HepG2 (cell line): ENCODE data around the gene SLC26A5. TPM values are rescaled to one million over a fixed set of nuclear protein-coding genes. Genes with fewer than 3 reads are reported as not detected.

Experiments
- ATF4 ChIP-seq, 2 experiments: fragments of 450-650 bp in 1 of 2; sonication (generic) in 1 of 2; formaldehyde crosslinking; IDR thresholded peaks; 2 replicates each; pipeline versions ENCODE4 v1.5.0 to v1.8.0; 2020 to 2022; ENCODE audit warnings: mild to moderate bottlenecking in 1 of 2, missing genetic modification reagents in 1 of 2
- DNMT3B ChIP-seq: conservative IDR thresholded peaks from 2 replicates; pipeline ENCODE4 v1.6.1; 2016; ENCODE audit warnings: missing biosample characterization, control low read depth
- MIXL1 ChIP-seq: IDR thresholded peaks from 2 replicates; pipeline ENCODE4 v1.6.1; 2016
- SOX13 ChIP-seq, 3 experiments: fragments of 450-650 bp in 1 of 3; sonication (generic) in 1 of 3; formaldehyde crosslinking in 1 of 3; IDR thresholded peaks in 2 of 3; conservative IDR thresholded peaks in 1 of 3; 2 replicates each; pipeline versions ENCODE4 v1.5.0 to v1.6.1; 2016 to 2020; ENCODE audit warnings: antibody characterized with exemption in 1 of 3, mild to moderate bottlenecking in 1 of 3, missing compliant biosample characterization in 1 of 3, missing genetic modification reagents in 1 of 3, moderate library complexity in 1 of 3
- TBX2 ChIP-seq: sonication (generic); formaldehyde crosslinking; IDR thresholded peaks from 2 replicates; pipeline ENCODE4 v1.5.0; 2020; ENCODE audit warnings: missing genetic modification reagents, mild to moderate bottlenecking, borderline replicate concordance
- WIZ ChIP-seq: sonication (generic); formaldehyde crosslinking; IDR thresholded peaks from 2 replicates; pipeline ENCODE4 v1.5.1; 2020; ENCODE audit warnings: mild to moderate bottlenecking, missing genetic modification reagents
- ZNF234 ChIP-seq: sonication (generic); formaldehyde crosslinking; conservative IDR thresholded peaks from 2 replicates; pipeline ENCODE4 v1.5.1; 2020; ENCODE audit warnings: mild to moderate bottlenecking, missing genetic modification reagents
- ZNF549 ChIP-seq: sonication (generic); formaldehyde crosslinking; IDR thresholded peaks from 2 replicates; pipeline ENCODE4 v1.5.0; 2020; ENCODE audit warnings: missing genetic modification reagents
- ZNF570 ChIP-seq: sonication (generic); formaldehyde crosslinking; IDR thresholded peaks from 2 replicates; pipeline ENCODE4 v1.4.0; 2020; ENCODE audit warnings: mild to moderate bottlenecking, missing genetic modification reagents, borderline replicate concordance
- ZNF614 ChIP-seq: IDR thresholded peaks from 2 replicates; pipeline ENCODE4 v1.6.1; 2018; ENCODE audit warnings: missing biosample characterization, missing genetic modification reagents, inconsistent platforms, borderline replicate concordance
- ZNF646 ChIP-seq: sonication (generic); formaldehyde crosslinking; IDR thresholded peaks from 2 replicates; pipeline ENCODE4 v1.9.0; 2021; ENCODE audit warnings: mild to moderate bottlenecking, missing genetic modification reagents
- ZNF703 ChIP-seq: sonication (generic); formaldehyde crosslinking; IDR thresholded peaks from 2 replicates; pipeline ENCODE4 v1.5.1; 2020; ENCODE audit warnings: missing genetic modification reagents, mild to moderate bottlenecking, moderate library complexity, borderline replicate concordance
- polyA plus RNA-seq, 8 experiments: library from polyadenylated mRNA; depleted of rRNA in 3 of 8; stranded (reverse) in 7 of 8; unstranded in 1 of 8; fragments of >200 nt; fragmentation: Illumina TruSeq in 4 of 8; extraction: Trizol in 4 of 8; gene quantifications; 2 replicates each; pipeline versions ENCODE4 v1.2.1 to v1.2.3, GENCODE V29; 2011 to 2016; ENCODE audit warnings: low read depth in 4 of 8, missing spikeins in 1 of 8, mixed read lengths in 1 of 8; ENCODE audit not compliant: insufficient read depth in 1 of 8
- total RNA-seq, 5 experiments: library from RNA; depleted of rRNA; stranded (reverse); fragments of >200 nt; fragmentation: Illumina TruSeq; extraction: Trizol; gene quantifications; 2 replicates each; pipeline ENCODE4 v1.2.3, GENCODE V29; 2016; ENCODE audit warnings: low read depth in 1 of 5
- TF ChIP-seq, protein P1 (sequence below): IDR thresholded peaks from 2 replicates; pipeline ENCODE4 v1.6.1; 2016; ENCODE audit warnings: low read depth, control low read depth
- TF ChIP-seq, protein P2 (sequence below): sonication (generic); formaldehyde crosslinking; IDR thresholded peaks from 2 replicates; pipeline ENCODE4 v1.5.1; 2020; ENCODE audit warnings: mild to moderate bottlenecking, missing genetic modification reagents, moderate library complexity

The SLC26A5 gene
- total and polyA plus RNA-seq, 2 of the 13 experiments (the other 11 are each of a cell fraction or from before 2014, with no cell fraction given): 0.08 to 0.11 TPM

DNA sequence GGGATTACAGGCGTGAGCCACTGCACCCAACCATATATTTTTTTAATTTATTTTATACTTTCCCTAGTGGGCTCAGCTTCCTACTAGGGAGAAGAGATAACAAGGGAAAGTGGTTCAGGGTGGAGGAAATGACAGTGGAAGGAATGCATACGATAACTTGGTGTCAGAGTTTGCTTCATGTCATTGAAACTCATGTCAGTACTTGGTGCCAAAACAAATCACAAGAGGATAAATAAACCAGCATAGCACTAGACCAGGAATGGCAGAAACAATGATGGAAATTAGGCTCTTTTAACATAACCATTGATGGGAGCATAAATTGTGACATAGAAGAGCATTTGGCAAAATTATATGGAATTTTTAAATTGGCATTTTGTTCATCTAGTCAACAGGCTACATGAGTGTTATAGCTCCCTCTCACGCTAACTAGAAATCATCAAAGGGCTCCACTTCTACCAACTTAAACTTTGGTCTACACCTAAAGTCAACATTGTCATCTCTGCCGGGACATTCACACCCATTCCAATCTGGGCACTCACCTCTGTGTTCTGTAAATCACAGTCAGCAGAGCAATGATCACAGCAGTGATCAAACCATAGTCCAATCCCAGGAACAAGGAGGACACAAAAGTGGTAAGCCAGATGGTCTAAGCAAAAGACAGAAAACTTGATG is 57.4 kb downstream of the SLC26A5 start (continued):
- TF ChIP-seq, protein P1, sequence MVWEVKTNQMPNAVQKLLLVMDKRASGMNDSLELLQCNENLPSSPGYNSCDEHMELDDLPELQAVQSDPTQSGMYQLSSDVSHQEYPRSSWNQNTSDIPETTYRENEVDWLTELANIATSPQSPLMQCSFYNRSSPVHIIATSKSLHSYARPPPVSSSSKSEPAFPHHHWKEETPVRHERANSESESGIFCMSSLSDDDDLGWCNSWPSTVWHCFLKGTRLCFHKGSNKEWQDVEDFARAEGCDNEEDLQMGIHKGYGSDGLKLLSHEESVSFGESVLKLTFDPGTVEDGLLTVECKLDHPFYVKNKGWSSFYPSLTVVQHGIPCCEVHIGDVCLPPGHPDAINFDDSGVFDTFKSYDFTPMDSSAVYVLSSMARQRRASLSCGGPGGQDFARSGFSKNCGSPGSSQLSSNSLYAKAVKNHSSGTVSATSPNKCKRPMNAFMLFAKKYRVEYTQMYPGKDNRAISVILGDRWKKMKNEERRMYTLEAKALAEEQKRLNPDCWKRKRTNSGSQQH: no peak
- TF ChIP-seq ZNF234 (CRISPR knock-in tag) (no peak), WIZ (0 out of 2 replicates have a peak, but pooled peaks have one; percentile 49), ZNF614 (CRISPR knock-in tag) (0 out of 2 replicates have a peak, but pooled peaks have one; percentile 53), ZNF703 (CRISPR knock-in tag) (no peak), SOX13 (IDR thresholded peaks at IDR 0.05) (no peak), SOX13 (CRISPR knock-in tag; conservative IDR thresholded peaks at IDR 0.05 in 1 of 2, IDR thresholded peaks at IDR 0.05 in 1 of 2) (peak in 1 of 2 experiments; percentile 56; a peak in 2 of 4 replicates), DNMT3B (CRISPR knock-in tag) (no peak), TBX2 (CRISPR knock-in tag) (peak; percentile 96), ZNF549 (CRISPR knock-in tag) (no peak), ATF4 (CRISPR knock-in tag; IDR thresholded peaks at IDR 0.05) (peak in 1 of 2 experiments; percentile 9; a peak in 1 of 4 replicates), MIXL1 (CRISPR knock-in tag) (peak; percentile 44; the same call in 1 of the 2 replicates), ZNF646 (CRISPR knock-in tag) (no peak), ZNF570 (CRISPR knock-in tag) (no peak)
- TF ChIP-seq, protein P2, sequence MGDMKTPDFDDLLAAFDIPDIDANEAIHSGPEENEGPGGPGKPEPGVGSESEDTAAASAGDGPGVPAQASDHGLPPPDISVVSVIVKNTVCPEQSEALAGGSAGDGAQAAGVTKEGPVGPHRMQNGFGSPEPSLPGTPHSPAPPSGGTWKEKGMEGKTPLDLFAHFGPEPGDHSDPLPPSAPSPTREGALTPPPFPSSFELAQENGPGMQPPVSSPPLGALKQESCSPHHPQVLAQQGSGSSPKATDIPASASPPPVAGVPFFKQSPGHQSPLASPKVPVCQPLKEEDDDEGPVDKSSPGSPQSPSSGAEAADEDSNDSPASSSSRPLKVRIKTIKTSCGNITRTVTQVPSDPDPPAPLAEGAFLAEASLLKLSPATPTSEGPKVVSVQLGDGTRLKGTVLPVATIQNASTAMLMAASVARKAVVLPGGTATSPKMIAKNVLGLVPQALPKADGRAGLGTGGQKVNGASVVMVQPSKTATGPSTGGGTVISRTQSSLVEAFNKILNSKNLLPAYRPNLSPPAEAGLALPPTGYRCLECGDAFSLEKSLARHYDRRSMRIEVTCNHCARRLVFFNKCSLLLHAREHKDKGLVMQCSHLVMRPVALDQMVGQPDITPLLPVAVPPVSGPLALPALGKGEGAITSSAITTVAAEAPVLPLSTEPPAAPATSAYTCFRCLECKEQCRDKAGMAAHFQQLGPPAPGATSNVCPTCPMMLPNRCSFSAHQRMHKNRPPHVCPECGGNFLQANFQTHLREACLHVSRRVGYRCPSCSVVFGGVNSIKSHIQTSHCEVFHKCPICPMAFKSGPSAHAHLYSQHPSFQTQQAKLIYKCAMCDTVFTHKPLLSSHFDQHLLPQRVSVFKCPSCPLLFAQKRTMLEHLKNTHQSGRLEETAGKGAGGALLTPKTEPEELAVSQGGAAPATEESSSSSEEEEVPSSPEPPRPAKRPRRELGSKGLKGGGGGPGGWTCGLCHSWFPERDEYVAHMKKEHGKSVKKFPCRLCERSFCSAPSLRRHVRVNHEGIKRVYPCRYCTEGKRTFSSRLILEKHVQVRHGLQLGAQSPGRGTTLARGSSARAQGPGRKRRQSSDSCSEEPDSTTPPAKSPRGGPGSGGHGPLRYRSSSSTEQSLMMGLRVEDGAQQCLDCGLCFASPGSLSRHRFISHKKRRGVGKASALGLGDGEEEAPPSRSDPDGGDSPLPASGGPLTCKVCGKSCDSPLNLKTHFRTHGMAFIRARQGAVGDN: no peak
